H1 (cell line): Measurements from ENCODE around the gene TMEM106C. TPM values are rescaled to one million over a fixed set of nuclear protein-coding genes. Genes with fewer than 3 reads are reported as not detected.

Experiments used
- BACH1 ChIP-seq: IDR thresholded peaks from 2 replicates; pipeline ENCODE4 v1.6.1; 2012; ENCODE audit warnings: low read length, improper control_type of control experiment
- GABPA ChIP-seq: IDR thresholded peaks from 2 replicates; pipeline ENCODE4 v1.6.1; 2011; ENCODE audit warnings: mild to moderate bottlenecking, low read length, moderate library complexity, borderline replicate concordance; ENCODE audit not compliant: insufficient read depth
- HDAC2 ChIP-seq, 2 experiments: fragments of 300-600 bp in 1 of 2; sonication (generic) in 1 of 2; IDR thresholded peaks; 2 replicates each; pipeline ENCODE4 v1.6.1; 2011 to 2012; ENCODE audit warnings: low read depth in 2 of 2, low read length in 2 of 2, mild to moderate bottlenecking in 2 of 2, moderate library complexity in 2 of 2, borderline replicate concordance in 1 of 2, inconsistent platforms in 1 of 2
- NANOG ChIP-seq: IDR thresholded peaks from 2 replicates; pipeline ENCODE4 v1.6.1; 2011; ENCODE audit warnings: low read length, low read depth, mild to moderate bottlenecking, inconsistent platforms; ENCODE audit not compliant: insufficient read depth, poor library complexity, severe bottlenecking
- RBBP5 ChIP-seq: IDR thresholded peaks from 2 replicates; pipeline ENCODE4 v1.7.1; 2012; ENCODE audit warnings: low read depth, mild to moderate bottlenecking, inconsistent platforms, low read length, moderate library complexity, borderline replicate concordance
- RFX5 ChIP-seq: IDR thresholded peaks from 2 replicates; pipeline ENCODE4 v1.6.1; 2011; ENCODE audit warnings: low read depth, low read length, improper control_type of control experiment, borderline replicate concordance
- polyA plus RNA-seq, 7 experiments: library from polyadenylated mRNA; depleted of rRNA in 3 of 7; stranded (reverse) in 5 of 7; unstranded in 2 of 7; fragments of >200 nt in 5 of 7; fragments of 200-250 nt in 2 of 7; gene quantifications; 1 replicate in 5 of 7; 2 replicates in 1 of 7; 4 replicates in 1 of 7; pipeline versions ENCODE4 v1.2.1 to v1.2.3, GENCODE V29; 2011 to 2013; ENCODE audit warnings: missing spikeins in 2 of 7, mixed read lengths in 2 of 7
- total RNA-seq: library from RNA; stranded (reverse); fragmentation: NEBNext Ultra II Directional; extraction: Animal tissue kit (Norgen Biotek cat#: 25700); gene quantifications from 2 replicates; pipeline ENCODE4 v1.2.1, GENCODE V29; 2021
- TF ChIP-seq, protein P1 (sequence below), 3 experiments: IDR thresholded peaks; 1 replicate in 2 of 3; 2 replicates in 1 of 3; pipeline versions ENCODE4 v1.5.1 to v1.6.1; 2011; ENCODE audit warnings: low read length in 3 of 3, mild to moderate bottlenecking in 3 of 3, inconsistent platforms in 2 of 3, low read depth in 1 of 3, moderate library complexity in 1 of 3; ENCODE audit not compliant: insufficient read depth in 1 of 3; ENCODE audit errors: control extremely low read depth in 1 of 3
- TF ChIP-seq, protein P2 (sequence below): IDR thresholded peaks from 2 replicates; pipeline ENCODE4 v1.6.1; 2012; ENCODE audit warnings: inconsistent platforms

TMEM106C gene
- total and polyA plus RNA-seq, 2 of the 8 experiments (the other 6 are each of a cell fraction or from before 2014, with no cell fraction given): 36.6 to 45.3 TPM

- TF ChIP-seq, protein P1, sequence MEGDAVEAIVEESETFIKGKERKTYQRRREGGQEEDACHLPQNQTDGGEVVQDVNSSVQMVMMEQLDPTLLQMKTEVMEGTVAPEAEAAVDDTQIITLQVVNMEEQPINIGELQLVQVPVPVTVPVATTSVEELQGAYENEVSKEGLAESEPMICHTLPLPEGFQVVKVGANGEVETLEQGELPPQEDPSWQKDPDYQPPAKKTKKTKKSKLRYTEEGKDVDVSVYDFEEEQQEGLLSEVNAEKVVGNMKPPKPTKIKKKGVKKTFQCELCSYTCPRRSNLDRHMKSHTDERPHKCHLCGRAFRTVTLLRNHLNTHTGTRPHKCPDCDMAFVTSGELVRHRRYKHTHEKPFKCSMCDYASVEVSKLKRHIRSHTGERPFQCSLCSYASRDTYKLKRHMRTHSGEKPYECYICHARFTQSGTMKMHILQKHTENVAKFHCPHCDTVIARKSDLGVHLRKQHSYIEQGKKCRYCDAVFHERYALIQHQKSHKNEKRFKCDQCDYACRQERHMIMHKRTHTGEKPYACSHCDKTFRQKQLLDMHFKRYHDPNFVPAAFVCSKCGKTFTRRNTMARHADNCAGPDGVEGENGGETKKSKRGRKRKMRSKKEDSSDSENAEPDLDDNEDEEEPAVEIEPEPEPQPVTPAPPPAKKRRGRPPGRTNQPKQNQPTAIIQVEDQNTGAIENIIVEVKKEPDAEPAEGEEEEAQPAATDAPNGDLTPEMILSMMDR (IDR thresholded peaks at IDR 0.05; ENCODE audit: control extremely low read depth in 1 of 3, insufficient read depth in 1 of 3, low read depth in 1 of 3, low read length in 3 of 3): no peak
- TF ChIP-seq RBBP5: no peak; the same call in 1 of the 2 replicates
- no peak for TF ChIP-seq BACH1
- TF ChIP-seq, protein P2, sequence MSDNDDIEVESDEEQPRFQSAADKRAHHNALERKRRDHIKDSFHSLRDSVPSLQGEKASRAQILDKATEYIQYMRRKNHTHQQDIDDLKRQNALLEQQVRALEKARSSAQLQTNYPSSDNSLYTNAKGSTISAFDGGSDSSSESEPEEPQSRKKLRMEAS: peak; percentile 71; the same call in 1 of the 2 replicates
- TF ChIP-seq RFX5: no peak
- TF ChIP-seq NANOG: no peak
- peak; percentile 46; the same call in 1 of the 2 replicates for TF ChIP-seq GABPA
- TF ChIP-seq HDAC2 (IDR thresholded peaks at IDR 0.05; ENCODE audit: borderline replicate concordance in 1 of 2, low read depth in 2 of 2, low read length in 2 of 2): peak in 1 of 2 experiments; percentile 4; a peak in 1 of 4 replicates
Observed at GRCh38 chr12:48004053-48004941, 40.9 kb downstream of the TMEM106C start, which contains the start of gene COL2A1 (continued).
